DMS79 (cell line): ENCODE results near the gene PTH2R.
"Not testable (repeated sequence)": the region's sequence is repeated elsewhere in the genome, so short reads cannot be mapped to it uniquely, and the experiment has no call there.

Experiments used
- DNase-seq: peaks from one replicate; lab custom pipeline; 2025; lab: John Stamatoyannopoulos, UW

The PTH2R gene

GRCh38 chr2:208482453-208483015 is 75.9 kb downstream of the PTH2R start:
- not testable (repeated sequence) for DNase-seq

GRCh38 chr2:208485390-208485789 is 78.8 kb downstream of the PTH2R start:
- DNase-seq: no peak

GRCh38 chr2:208488686-208489564 is 82.3 kb downstream of the PTH2R start:
- no peak for DNase-seq

- DNase-seq: no peak
Observed at GRCh38 chr2:208489687-208490086, 83.1 kb downstream of the PTH2R start.

- DNase-seq: no peak
Observed at GRCh38 chr2:208490492-208490891, 83.9 kb downstream of the PTH2R start.

- no peak for DNase-seq
Observed at GRCh38 chr2:208491641-208492040, 85.0 kb downstream of the PTH2R start.

- no peak for DNase-seq
Observed at GRCh38 chr2:208492069-208492468, 85.5 kb downstream of the PTH2R start.

- DNase-seq: no peak
Observed at GRCh38 chr2:208493186-208493585, 86.6 kb downstream of the PTH2R start.

- DNase-seq: no peak
Observed at GRCh38 chr2:208496129-208496528, 89.5 kb downstream of the PTH2R start.

- no peak for DNase-seq
Observed at GRCh38 chr2:208501206-208501605, 94.6 kb downstream of the PTH2R start.

GRCh38 chr2:208502288-208502687 is 95.7 kb downstream of the PTH2R start:
- no peak for DNase-seq

- not testable (repeated sequence) for DNase-seq
Observed at GRCh38 chr2:208505365-208505764, 98.8 kb downstream of the PTH2R start.

GRCh38 chr2:208509586-208509985 is 103.0 kb downstream of the PTH2R start:
- no peak for DNase-seq

GRCh38 chr2:208511016-208511415 is 104.4 kb downstream of the PTH2R start:
- no peak for DNase-seq

GRCh38 chr2:208511573-208511972 is 105.0 kb downstream of the PTH2R start:
- DNase-seq: no peak

GRCh38 chr2:208515099-208515498 is 108.5 kb downstream of the PTH2R start:
- no peak for DNase-seq

- not testable (repeated sequence) for DNase-seq
Observed at GRCh38 chr2:208523069-208523468, 116.5 kb downstream of the PTH2R start.

GRCh38 chr2:208525165-208525564 is 118.6 kb downstream of the PTH2R start:
- not testable (repeated sequence) for DNase-seq

GRCh38 chr2:208529796-208530195 is 123.2 kb downstream of the PTH2R start:
- DNase-seq: no peak

GRCh38 chr2:208531361-208531760 is 124.8 kb downstream of the PTH2R start:
- DNase-seq: no peak

GRCh38 chr2:208535578-208535977 is 129.0 kb downstream of the PTH2R start:
- not testable (repeated sequence) for DNase-seq

- DNase-seq: no peak
Observed at GRCh38 chr2:208541461-208541988, 134.9 kb downstream of the PTH2R start.

GRCh38 chr2:208541989-208542464 is 135.4 kb downstream of the PTH2R start:
- DNase-seq: no peak
